SJSA1 (cell line): ENCODE data around the gene ERC2. TPM values are rescaled to one million over a fixed set of nuclear protein-coding genes. Genes with fewer than 3 reads are reported as not detected.

ENCODE experiments used
- DNase-seq, 2 experiments: peaks; one replicate each; pipeline ENCODE4 v3.0.0-alpha.2; 2015 to 2020; ENCODE audit warnings: low spot score in 2 of 2, low read depth in 1 of 2
- H3K27ac ChIP-seq: fragments of 250-450 bp; sonication (Bioruptor Pico); 2 replicates; pipeline ENCODE4 v1.5.1; 2020; ENCODE audit warnings: mild to moderate bottlenecking, moderate library complexity
- H3K27me3 ChIP-seq: fragments of 250-450 bp; sonication (Bioruptor Pico); replicated peaks from 2 replicates; pipeline ENCODE4 v1.5.1; 2020; ENCODE audit warnings: mild to moderate bottlenecking, moderate library complexity
- H3K36me3 ChIP-seq: fragments of 250-450 bp; sonication (Bioruptor Pico); 2 replicates; pipeline ENCODE4 v1.5.1; 2020; ENCODE audit warnings: mild to moderate bottlenecking
- H3K4me1 ChIP-seq: fragments of 250-450 bp; sonication (Bioruptor Pico); replicated peaks from 2 replicates; pipeline ENCODE4 v1.6.1; 2021; ENCODE audit warnings: mild to moderate bottlenecking
- H3K4me3 ChIP-seq: fragments of 250-450 bp; sonication (Bioruptor Pico); 2 replicates; pipeline ENCODE4 v1.5.1; 2020; ENCODE audit warnings: mild to moderate bottlenecking
- H3K9me3 ChIP-seq: fragments of 250-450 bp; sonication (Bioruptor Pico); replicated peaks from 2 replicates; pipeline ENCODE4 v1.5.1; 2020; ENCODE audit warnings: mild to moderate bottlenecking
- total RNA-seq: library from RNA; depleted of rRNA; stranded (reverse); fragments of >200 nt; shearing (Covaris generic); gene quantifications from 2 replicates; pipeline ENCODE4 v1.2.3, GENCODE V29; 2014

Gene ERC2
- total RNA-seq, 1 experiment from 2014 or later = 0.13 TPM

DNA sequence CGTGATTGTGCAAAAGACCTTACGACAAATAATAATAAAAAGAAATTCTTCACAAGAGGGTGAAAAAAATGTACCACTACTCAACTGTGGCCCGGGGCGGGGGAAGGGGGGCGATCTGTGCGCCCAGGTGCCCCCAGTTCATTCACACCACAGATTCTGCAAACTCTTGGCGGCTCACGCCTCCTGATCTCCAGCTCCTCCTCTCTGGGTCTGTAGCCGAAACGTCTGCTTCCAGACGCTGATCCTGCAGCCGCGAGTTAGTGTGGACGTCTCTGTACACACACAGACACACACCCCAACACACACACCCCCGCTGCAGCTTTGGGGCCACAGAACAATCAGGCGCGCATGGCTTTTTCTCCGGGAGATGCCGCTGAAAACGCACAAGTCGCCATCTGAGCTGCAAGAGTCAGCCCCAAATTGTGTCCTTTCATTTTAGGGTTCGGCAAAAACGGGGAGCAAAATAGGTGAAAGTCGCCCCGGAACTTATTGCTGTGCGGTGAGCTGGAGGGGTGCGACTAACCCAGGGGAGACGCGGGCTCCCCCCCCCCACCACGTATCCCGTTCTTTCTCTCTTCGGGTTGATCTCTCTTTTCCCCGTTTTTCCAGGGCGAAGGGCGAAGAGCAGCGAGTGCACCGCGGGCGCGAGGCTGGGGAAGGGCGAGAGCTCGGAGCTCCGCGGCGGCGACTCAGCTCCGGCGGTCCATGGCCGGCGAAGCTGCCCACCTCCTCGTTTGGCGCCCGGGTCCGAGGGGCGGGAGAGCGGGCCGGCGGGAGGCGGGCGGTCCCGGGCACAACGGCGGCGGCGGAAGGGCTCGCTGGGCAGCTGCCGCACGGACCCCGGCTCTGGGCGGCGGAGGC, 980.7 kb downstream of the ERC2 start:
- peaks cover 13% of the 10 kb centered on the region for H3K4me1 ChIP-seq
- peak overlapping the region; percentile 66 for H3K4me3 ChIP-seq
- peaks cover 16% of the 10 kb centered on the region for H3K36me3 ChIP-seq
- H3K27me3 ChIP-seq = no peaks in the 10 kb centered on the region
- DNase-seq = peak; percentile 55 to 72
- peak overlapping the region; percentile 78 for H3K27ac ChIP-seq
- H3K9me3 ChIP-seq = no peaks in the 10 kb centered on the region

DNA sequence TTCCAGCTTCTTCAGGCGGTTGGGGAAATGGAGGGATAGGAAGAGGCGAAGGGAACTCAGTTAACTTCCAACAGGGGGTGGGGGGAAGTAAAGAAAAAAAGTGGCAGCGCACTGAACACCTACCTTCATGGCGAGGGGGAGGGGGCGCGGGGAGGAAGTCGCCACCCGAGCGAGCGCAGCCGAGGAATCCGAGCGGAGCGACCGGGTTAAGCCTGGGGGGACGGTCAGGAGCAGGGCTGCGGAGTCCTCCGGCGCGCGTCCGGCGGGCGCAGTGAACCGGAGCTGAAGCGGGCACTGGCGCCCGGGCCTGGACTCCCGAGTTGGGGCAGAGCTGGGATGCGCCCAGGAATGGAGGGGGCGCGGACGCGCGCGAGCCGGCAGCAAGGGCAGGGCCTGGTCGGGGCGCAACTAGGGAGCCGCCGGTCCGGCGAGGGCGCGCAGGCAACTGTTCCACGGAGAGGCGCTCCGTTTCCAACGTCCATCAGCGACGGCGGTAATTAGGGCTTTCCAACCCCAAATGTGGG, 981.3 kb downstream of the ERC2 start, which contains the start of gene WNT5A:
WNT5A (minus strand) TSS at position 450 of the 524 bp plus-strand sequence; CDS start at position 129, 321 bp downstream.
- peak within 1 kb of the TSS; percentile 66 for H3K4me3 ChIP-seq
- no peaks in the 10 kb centered on the region for H3K9me3 ChIP-seq
- peaks cover 13% of the 10 kb centered on the region for H3K4me1 ChIP-seq
- H3K27me3 ChIP-seq = no peaks in the 10 kb centered on the region
- peak; percentile 56 to 65 for DNase-seq
- H3K27ac ChIP-seq = peak within 1 kb of the TSS; percentile 78
- peaks cover 16% of the 10 kb centered on the region for H3K36me3 ChIP-seq

DNA sequence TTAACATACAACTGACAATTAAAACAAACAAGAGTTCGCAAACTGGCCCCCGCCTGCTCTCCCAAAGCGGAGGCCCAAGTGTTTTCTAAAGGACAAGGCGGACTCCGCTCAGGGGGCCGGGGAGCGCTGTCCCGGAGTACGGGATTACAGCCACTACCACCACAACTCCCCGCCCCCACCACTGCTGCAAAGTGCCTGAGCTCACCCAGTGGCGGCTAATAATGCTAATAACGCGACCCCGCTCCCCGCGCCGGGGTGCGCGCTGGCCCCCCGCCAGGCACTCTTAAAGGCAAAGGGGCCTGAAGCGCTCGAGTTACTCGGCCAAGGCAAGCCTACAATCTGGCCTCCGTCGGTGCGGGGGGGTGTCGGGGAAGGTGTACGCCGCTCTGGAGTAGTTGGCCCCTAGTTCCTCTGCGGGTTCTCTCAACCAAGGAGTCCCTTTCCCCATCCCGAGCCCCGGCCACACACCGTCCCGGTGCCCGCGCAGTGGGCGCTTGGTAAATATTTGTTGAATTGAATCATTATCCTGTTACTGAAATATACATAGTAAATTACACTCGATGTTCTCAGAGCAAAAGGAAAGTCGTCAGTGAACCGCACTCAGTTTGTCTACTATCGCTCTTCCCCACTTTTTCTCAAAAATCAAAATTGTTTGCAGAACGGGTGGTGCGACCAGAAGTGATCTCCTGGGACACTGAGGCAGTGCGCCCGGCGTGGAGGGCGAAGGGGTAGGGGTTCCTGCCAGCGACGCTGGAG, 982.0 kb downstream of the ERC2 start:
- Histone ChIP-seq H3K27me3 (no peaks in the 10 kb centered on the region), H3K27ac (peak overlapping the region; percentile 78), H3K9me3 (no peaks in the 10 kb centered on the region), H3K4me3 (peak overlapping the region; percentile 66), H3K4me1 (peaks cover 13% of the 10 kb centered on the region), H3K36me3 (peaks cover 16% of the 10 kb centered on the region)
- DNase-seq = peak; percentile 74 to 80

DNA sequence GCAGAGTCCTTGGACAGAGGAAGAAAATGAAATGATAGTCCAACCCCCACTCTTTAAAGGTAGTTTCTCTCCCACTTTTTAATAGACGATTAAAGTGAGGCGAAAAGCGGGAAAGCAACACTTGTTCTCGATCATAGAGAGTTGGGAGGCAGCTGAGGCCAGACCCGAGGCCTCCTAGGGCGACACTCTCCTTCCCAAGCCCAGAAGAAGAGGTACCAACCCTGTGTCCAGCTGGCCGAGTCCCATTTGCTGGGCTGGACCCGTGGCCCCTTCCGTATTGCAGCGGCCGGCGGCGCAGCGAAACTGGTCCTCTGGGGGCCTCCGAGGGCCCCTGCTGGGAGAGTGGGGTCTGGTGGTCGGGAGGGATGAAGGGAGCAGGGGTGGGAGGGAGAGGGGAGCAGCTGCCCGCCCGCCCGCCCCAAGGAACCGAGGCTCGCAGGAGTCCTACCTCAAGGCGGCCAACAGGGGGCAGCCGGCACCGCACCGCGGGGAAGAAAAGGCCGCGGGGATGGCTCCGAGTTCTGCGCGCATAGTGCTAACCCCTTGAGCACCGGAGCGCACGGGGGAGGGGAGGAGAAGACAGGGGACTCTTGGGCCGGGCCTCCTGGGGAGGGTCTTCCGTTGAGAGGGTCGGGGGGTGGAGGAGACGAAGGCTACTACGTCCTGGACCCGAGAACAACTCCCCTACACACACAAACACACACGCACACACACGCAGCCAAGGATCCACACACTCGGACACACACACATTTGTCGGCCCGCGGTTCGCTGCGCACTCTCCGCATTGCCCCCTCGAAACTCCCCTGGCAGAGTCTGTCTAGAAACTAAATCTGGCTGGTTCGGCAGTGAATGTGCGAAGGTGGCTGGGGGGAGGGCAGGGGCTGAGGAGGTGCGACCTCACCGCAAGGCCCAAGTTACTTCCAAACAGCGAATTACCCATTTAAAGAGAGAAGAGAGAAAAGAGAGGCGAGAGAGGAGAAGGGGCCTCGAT, 983.2 kb downstream of the ERC2 start:
- peaks cover 13% of the 10 kb centered on the region for H3K4me1 ChIP-seq
- H3K9me3 ChIP-seq = no peaks in the 10 kb centered on the region
- peak overlapping the region; percentile 78 for H3K27ac ChIP-seq
- peaks cover 17% of the 10 kb centered on the region for H3K36me3 ChIP-seq
- peak; percentile 73 to 79 for DNase-seq
- peak overlapping the region; percentile 66 for H3K4me3 ChIP-seq
- no peaks in the 10 kb centered on the region for H3K27me3 ChIP-seq

DNA sequence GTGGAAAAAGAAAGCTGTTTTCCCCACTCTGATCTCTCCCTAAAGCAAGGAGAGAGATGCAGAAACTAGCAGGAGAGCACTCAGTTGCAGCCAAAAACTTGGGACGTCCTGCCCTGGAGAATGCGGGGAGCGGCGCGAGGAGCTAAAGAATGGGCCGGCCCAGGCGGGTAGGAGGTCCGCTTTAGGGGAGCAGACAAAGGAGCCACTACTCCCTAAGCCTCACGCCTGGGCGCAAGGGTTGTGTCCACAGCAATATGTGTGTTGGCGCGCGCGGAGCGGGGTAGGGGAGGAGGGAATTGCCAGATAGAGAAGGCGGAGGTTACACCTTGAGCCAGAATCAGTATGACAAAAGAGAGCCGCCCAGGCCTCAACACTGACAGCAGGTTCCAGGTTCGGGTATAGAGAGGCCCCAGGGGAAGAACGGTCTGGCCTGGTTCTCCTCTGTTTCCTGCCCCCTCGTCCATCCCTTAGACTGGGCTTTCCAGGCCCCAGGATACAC, 984.0 kb downstream of the ERC2 start:
- no peak overlapping the region for H3K27ac ChIP-seq
- DNase-seq = no peak
- H3K4me1 ChIP-seq = peaks cover 13% of the 10 kb centered on the region
- peak overlapping the region; percentile 66; the same call in 1 of the 2 replicates for H3K4me3 ChIP-seq
- H3K36me3 ChIP-seq = peaks cover 26% of the 10 kb centered on the region
- H3K9me3 ChIP-seq = no peaks in the 10 kb centered on the region
- no peaks in the 10 kb centered on the region for H3K27me3 ChIP-seq

DNA sequence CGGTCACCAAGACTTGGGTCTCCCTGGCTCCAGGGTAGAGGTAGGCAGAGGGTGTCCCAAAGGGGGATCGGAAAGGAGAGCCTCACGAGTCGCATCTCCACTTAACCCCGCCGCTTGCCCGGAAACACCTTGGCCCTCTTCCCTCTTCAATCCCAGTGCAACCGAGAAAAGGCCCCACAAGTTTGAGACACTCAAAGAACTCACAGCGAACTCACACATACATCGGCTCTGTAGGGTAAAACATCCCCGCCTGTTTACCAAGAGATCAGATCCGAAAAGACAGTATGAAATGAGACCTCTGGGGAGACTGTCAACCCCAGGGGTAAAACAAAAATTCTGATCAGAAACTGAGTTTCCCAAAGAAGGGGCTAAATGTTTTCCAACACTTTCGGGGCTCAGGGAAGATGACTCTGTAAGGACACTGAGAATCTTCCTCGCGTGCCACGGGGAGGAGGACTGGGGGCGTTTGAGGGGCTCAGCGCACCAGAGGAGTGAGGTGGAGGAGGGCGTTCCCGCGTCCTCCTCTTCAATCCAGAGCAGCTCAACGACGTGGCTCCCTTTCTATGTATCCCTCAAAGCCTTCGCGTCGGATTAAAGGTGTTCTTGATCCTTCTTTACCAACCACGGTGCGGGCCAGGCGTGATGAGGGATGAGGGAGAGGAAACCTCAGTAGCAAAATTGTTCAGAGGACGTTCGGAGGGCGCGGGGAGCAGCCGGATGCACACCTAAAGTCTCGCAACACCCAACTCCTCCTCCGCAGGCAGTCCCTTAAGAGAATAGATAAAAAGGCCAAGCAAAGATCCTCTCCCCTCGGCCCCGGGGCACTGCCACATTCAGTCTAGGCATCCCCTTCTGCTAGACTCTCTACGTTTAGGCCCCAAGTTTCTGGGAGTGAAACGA, 984.8 kb downstream of the ERC2 start:
- Histone ChIP-seq H3K27ac (no peak overlapping the region), H3K4me1 (peaks cover 9% of the 10 kb centered on the region), H3K4me3 (no peak overlapping the region), H3K27me3 (no peaks in the 10 kb centered on the region), H3K36me3 (peaks cover 34% of the 10 kb centered on the region), H3K9me3 (no peaks in the 10 kb centered on the region)
- no peak for DNase-seq

DNA sequence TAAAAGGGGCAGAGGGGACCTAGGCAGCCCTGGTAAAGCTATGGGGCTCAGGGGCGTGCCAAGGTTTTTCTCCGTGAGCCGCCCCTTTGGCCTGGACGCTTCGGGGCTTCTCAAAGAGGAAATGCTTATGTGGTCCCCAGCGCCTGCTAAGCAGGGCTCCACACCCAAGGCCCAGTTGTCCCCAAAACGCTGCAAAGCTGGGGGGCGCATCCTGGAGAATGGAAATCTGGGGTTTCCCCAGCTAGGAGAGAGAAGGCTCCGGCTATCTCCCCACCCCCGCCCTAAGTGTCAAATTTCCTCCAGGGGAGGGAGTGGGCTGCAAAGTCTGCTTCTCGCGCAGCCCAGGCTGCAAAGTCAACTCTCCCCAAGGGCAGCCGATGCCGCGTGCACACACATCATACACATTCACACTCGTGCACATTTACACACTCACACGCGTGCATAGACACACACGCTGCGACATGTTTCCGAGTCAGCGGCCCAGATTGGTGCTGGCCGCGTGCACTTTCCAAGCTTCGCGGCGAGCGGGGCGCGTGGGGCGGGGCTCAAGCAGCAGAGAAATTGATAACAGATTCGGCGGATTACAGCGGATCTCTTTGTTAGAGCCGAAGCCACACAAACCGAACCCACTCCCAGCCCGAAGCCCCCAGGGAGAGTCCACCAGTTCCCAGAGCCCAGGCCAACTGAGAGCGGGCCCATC, 985.6 kb downstream of the ERC2 start:
- no peak for DNase-seq
- no peak overlapping the region for H3K4me3 ChIP-seq
- H3K27me3 ChIP-seq = no peaks in the 10 kb centered on the region
- H3K4me1 ChIP-seq = peaks cover 10% of the 10 kb centered on the region
- no peak overlapping the region for H3K27ac ChIP-seq
- no peaks in the 10 kb centered on the region for H3K9me3 ChIP-seq
- peaks cover 35% of the 10 kb centered on the region for H3K36me3 ChIP-seq

DNA sequence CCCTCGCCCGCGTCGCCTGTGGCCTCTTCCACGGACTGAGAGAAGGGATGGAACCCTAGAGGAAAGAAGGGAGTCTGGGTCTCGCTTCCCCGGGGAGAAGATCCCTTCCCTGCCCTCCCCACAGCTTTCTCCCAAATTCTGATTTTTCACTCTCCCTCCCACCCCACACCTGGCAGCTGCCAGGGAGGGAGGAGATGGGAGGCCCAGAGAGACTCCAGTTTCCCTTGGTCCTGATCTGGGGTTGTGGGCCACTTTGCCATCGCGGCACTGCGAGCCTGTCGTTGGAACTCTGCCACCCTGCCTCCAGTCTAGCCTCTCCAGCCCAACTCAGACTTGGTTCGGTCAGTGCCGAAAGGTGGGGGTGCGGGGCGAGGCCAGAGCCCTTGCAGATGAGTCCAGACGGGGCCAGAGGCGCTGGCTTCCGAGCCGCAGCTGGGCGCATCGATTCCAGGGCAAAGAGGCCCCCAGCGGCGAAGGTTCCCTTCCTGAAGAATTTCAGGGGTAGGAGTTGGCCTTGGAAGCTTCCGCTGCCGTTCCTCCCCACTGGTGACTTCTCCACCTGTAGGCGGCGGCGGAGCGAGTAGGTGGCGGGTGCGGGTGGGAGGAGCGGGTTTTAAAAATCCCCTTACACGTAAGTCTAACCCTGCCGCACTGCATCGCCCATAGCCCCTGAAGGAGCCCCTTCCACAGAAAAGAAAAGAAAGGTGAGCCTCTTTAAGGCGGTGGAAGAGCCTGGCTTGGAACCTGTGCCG, 986.3 kb downstream of the ERC2 start:
- Histone ChIP-seq H3K4me3 (no peak overlapping the region), H3K27ac (no peak overlapping the region), H3K36me3 (peaks cover 41% of the 10 kb centered on the region), H3K9me3 (no peaks in the 10 kb centered on the region), H3K4me1 (peaks cover 15% of the 10 kb centered on the region), H3K27me3 (no peaks in the 10 kb centered on the region)
- no peak for DNase-seq

DNA sequence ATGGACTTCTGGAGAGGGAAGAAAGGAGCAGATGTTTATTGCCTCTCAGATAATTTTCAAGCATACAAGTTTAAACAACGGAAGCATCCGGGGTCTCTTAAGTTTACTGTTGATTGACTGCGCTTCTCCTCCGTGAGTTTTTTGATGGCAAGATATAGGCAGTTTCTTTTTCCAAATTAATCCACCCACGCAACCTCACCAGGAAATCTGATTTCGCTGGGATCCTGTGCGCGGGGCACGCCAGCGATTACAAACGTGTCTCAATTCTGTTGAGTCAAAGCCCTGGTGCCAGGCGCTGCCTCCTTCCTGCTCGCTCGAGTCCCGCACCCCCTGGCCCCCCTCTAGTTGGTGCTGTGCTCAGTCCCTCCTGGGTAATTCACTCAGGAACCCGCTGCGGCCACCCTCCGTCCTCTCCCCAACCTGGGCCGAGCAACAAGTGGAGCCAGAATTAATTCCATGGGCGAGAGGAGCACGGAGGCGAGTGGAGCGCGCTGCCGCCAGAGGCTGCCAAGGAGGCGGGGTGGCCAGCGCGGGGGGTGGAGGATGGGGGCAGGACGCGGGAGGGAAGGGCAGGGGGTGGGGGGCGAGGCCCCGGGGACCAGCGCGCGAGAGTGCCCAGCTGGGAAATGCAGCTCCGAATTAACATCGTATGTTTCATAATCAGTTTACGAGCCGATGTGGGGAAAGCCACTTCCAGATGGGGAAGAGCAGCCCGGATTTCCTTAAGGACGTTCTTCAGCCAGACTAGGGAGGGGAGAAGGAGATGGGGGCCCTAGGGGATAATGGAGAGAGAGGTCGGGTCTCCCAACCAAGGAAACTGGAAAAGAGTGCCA, 987.1 kb downstream of the ERC2 start:
- Histone ChIP-seq H3K27me3 (no peaks in the 10 kb centered on the region), H3K36me3 (peaks cover 48% of the 10 kb centered on the region), H3K27ac (no peak overlapping the region), H3K4me1 (peaks cover 23% of the 10 kb centered on the region), H3K4me3 (peak overlapping the region; percentile 31), H3K9me3 (no peaks in the 10 kb centered on the region)
- no peak for DNase-seq

DNA sequence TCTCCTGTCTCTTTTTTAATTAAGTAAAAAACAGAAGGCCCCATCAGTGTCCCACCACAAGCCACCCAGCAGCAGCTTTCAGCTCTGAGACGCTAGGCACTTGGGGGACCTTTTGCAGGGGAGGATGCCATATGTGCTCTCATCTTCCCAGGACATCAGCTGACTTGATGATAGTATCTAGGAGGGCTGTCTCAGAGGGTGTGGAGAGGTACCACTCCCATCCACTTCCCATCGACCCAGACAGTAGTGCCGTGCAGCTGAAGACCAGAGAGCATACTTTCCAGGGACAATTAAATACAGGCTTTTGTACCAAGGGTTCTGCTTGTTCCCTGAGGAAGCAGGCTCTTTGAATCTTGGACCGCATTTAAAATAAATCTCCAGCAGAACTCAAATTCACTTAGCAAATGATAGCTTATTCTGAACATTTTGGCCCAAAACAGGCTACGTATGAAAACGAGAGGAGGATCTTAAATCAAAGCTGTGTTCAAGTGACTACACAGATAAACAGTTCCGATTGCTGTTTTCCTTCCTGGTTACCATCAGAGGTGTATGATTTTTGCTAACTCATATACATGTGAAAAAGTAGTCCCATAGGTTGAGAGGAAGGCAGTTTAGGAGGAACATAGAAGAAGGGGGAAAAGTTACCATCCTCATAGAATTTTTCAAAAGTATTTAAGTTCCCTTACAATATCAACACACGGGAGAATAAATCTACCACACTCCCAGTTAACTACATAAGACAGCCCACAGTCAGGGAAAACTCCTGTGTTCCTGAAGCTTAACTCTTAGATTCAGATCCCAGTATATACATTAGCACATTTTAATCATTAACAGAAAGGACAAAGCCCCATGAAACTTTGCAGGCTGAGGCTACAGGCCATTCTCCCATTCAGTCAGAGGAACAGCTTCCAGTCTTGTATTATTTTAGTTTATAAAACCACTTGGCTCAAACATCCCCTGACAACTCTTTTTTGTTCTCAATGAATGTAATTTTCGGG, 990.7 kb downstream of the ERC2 start:
- Histone ChIP-seq H3K4me1 (peaks cover 16% of the 10 kb centered on the region), H3K27ac (peak overlapping the region; percentile 16; the same call in 1 of the 2 replicates), H3K36me3 (peaks cover 62% of the 10 kb centered on the region), H3K4me3 (no peak overlapping the region), H3K9me3 (no peaks in the 10 kb centered on the region), H3K27me3 (no peaks in the 10 kb centered on the region)
- DNase-seq = no peak
